Hepatocyte (in vitro differentiated cells): ENCODE measurements around the gene ZBTB21. TPM values are rescaled to one million over a fixed set of nuclear protein-coding genes. Genes with fewer than 3 reads are reported as not detected.

Source experiments
- DNase-seq: peaks from one replicate; pipeline ENCODE4 v3.0.0-alpha.2; 2016; ENCODE audit warnings: low spot score
- H2AFZ ChIP-seq: fragments of 200-600 bp; sonication (generic); 2 replicates; pipeline ENCODE4 v1.6.0; 2016; ENCODE audit warnings: antibody characterized with exemption, mild to moderate bottlenecking
- H3K27ac ChIP-seq: fragments of 200-600 bp; sonication (generic); 2 replicates; pipeline ENCODE4 v1.5.1; 2016; ENCODE audit warnings: mild to moderate bottlenecking
- H3K27me3 ChIP-seq: fragments of 200-600 bp; sonication (generic); 2 replicates; pipeline ENCODE4 v1.6.1; 2016
- H3K36me3 ChIP-seq: fragments of 200-600 bp; sonication (generic); replicated peaks from 2 replicates; pipeline ENCODE4 v1.5.1; 2016; ENCODE audit warnings: low read depth; ENCODE audit not compliant: insufficient read depth
- H3K4me1 ChIP-seq: fragments of 200-600 bp; sonication (generic); 2 replicates; pipeline ENCODE4 v1.5.1; 2016; ENCODE audit warnings: mild to moderate bottlenecking, moderate library complexity; ENCODE audit not compliant: insufficient read depth
- H3K4me2 ChIP-seq: fragments of 200-600 bp; sonication (generic); 2 replicates; pipeline ENCODE4 v1.6.0; 2016
- H3K4me3 ChIP-seq: fragments of 200-600 bp; sonication (generic); 2 replicates; pipeline ENCODE4 v1.5.1; 2016; ENCODE audit warnings: mild to moderate bottlenecking
- H3K79me2 ChIP-seq: fragments of 200-600 bp; sonication (generic); 2 replicates; pipeline ENCODE4 v1.6.0; 2017; ENCODE audit warnings: mild to moderate bottlenecking
- H3K9me2 ChIP-seq: fragments of 200-600 bp; sonication (generic); replicated peaks from 2 replicates; pipeline ENCODE4 v1.6.0; 2017; ENCODE audit warnings: mild to moderate bottlenecking; ENCODE audit not compliant: insufficient read depth
- H3K9me3 ChIP-seq: fragments of 200-600 bp; sonication (generic); 2 replicates; pipeline ENCODE4 v1.5.1; 2016; ENCODE audit warnings: low read depth, mild to moderate bottlenecking
- H4K20me1 ChIP-seq: fragments of 200-600 bp; sonication (generic); 2 replicates; pipeline ENCODE4 v1.6.0; 2016; ENCODE audit warnings: mild to moderate bottlenecking; ENCODE audit not compliant: insufficient read depth, poor library complexity, severe bottlenecking
- EZH2 ChIP-seq: fragments of 200-600 bp; sonication (generic); IDR thresholded peaks from 2 replicates; pipeline ENCODE4 v1.6.1; 2016; ENCODE audit warnings: antibody characterized with exemption, mild to moderate bottlenecking, borderline replicate concordance
- EZH2phosphoT487 ChIP-seq: fragments of 200-600 bp; sonication (generic); IDR thresholded peaks from one replicate; pipeline ENCODE4 v1.6.1; 2018; ENCODE audit warnings: antibody characterized with exemption, mild to moderate bottlenecking, low read depth, moderate library complexity; ENCODE audit not compliant: unreplicated experiment, severe bottlenecking
- WGBS: methylation state at CpG from one replicate; pipeline ENCODE4 v1.1.6; 2016; ENCODE audit warnings: low lambda C conversion rate; ENCODE audit errors: missing lambda C conversion rate; 5-methylcytosine and 5-hydroxymethylcytosine counted together
- polyA plus RNA-seq: library from polyadenylated mRNA; unstranded; fragments of >200 nt; fragmentation: Nextera tagmentation; extraction: Ambion mirVana; gene quantifications from 2 replicates; pipeline ENCODE4 v1.2.1, GENCODE V29; 2016
- total RNA-seq: library from RNA; depleted of rRNA; stranded (reverse); fragments of >200 nt; gene quantifications from 2 replicates; pipeline ENCODE4 v1.2.3, GENCODE V29; 2014
- TF ChIP-seq, protein P1 (sequence below): fragments of 200-600 bp; sonication (generic); IDR thresholded peaks from 2 replicates; pipeline ENCODE4 v1.5.1; 2016; ENCODE audit warnings: antibody characterized with exemption, mild to moderate bottlenecking; ENCODE audit not compliant: poor library complexity

Gene ZBTB21
- total and polyA plus RNA-seq, 2 experiments from 2014 or later, result 6.0 to 21.5 TPM

DNA sequence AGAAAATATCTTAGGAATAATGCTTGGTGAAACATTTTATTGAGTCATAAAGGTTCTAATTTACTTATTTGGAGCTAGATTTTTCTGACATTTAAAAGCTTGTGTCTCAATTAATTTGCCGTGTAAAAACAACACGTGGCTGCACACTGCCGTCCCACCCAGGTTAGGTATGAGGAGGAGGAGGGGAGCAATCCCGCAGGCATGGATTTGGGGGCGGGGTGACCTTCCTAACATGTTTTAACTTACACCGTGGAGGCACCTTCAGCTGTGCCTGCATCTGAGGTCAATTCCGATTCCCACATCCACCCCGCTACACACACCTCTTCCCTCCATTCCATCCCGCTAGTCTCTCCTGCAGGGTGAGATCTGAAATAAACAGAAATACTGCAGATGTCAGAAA is 32.5 kb upstream of the ZBTB21 start:
- no peak overlapping the region for H3K4me3 ChIP-seq
- no peak for DNase-seq
- no peaks in the 10 kb centered on the region for H3K36me3 ChIP-seq
- H3K4me1 ChIP-seq, result peaks cover 23% of the 10 kb centered on the region
- H3K79me2 ChIP-seq, result no peaks in the 10 kb centered on the region
- WGBS, result 75% methylated on average over 9 of the region's 9 CpGs
- H3K9me3 ChIP-seq, result no peaks in the 10 kb centered on the region
- no peaks in the 10 kb centered on the region for H3K27me3 ChIP-seq
- no peaks in the 10 kb centered on the region for H4K20me1 ChIP-seq
- no peak overlapping the region for H3K27ac ChIP-seq
- H2AFZ ChIP-seq, result no peak overlapping the region
- no peaks in the 10 kb centered on the region for H3K9me2 ChIP-seq
- TF ChIP-seq, protein P1, sequence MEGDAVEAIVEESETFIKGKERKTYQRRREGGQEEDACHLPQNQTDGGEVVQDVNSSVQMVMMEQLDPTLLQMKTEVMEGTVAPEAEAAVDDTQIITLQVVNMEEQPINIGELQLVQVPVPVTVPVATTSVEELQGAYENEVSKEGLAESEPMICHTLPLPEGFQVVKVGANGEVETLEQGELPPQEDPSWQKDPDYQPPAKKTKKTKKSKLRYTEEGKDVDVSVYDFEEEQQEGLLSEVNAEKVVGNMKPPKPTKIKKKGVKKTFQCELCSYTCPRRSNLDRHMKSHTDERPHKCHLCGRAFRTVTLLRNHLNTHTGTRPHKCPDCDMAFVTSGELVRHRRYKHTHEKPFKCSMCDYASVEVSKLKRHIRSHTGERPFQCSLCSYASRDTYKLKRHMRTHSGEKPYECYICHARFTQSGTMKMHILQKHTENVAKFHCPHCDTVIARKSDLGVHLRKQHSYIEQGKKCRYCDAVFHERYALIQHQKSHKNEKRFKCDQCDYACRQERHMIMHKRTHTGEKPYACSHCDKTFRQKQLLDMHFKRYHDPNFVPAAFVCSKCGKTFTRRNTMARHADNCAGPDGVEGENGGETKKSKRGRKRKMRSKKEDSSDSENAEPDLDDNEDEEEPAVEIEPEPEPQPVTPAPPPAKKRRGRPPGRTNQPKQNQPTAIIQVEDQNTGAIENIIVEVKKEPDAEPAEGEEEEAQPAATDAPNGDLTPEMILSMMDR, result no peak
- TF ChIP-seq EZH2 (no peak), EZH2phosphoT487 (no peak)
- H3K4me2 ChIP-seq, result no peak overlapping the region

DNA sequence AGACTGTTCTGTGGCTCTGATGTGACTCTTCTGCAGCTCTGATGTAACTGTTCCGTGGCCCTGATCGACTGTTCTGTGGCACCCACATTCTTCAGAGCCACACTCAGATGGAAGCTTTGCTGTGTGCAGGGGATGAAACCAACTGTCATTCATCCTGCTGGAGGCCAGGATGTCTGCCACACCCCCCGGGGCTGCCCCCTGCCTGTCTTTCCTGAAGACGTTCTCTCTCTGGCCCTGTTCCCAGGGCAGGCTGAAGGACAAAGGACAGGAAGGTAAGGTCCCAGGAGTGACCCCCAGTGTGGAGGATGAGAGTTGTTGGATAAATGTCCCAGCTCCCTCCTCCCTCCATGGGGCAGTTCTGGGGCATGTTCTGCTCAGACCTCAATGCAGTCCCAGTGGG is 31.6 kb upstream of the ZBTB21 start:
- Histone ChIP-seq H3K27ac (no peak overlapping the region), H3K9me3 (no peaks in the 10 kb centered on the region), H4K20me1 (no peaks in the 10 kb centered on the region), H3K9me2 (no peaks in the 10 kb centered on the region), H3K4me3 (no peak overlapping the region), H3K36me3 (no peaks in the 10 kb centered on the region), H3K4me2 (no peak overlapping the region), H3K4me1 (peaks cover 23% of the 10 kb centered on the region), H3K79me2 (no peaks in the 10 kb centered on the region), H3K27me3 (no peaks in the 10 kb centered on the region), H2AFZ (no peak overlapping the region)
- 75% methylated on average over 4 of the region's 4 CpGs for whole genome bisulfite sequencing
- TF ChIP-seq EZH2 (no peak), EZH2phosphoT487 (no peak)
- TF ChIP-seq, protein P1, result no peak
- DNase-seq, result no peak

DNA sequence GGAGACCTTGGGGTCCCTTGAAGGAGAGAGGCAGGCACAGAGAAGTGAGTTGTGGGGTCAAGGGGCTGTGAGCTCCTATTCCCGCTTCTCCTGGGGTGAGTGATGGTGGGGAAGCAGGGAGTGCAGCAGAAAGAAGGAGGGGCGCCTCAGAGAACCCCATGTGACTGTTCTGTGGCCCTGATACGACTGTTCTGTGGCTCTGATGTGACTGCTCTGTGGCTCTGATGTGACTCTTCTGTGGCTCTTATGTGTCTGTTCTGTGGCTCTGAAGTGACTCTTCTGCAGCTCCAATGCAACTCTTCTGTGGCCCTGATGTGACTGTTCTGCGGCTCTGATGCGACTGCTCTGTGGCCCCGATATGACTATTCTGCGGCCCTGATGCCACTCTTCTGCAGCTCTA is 31.1 kb upstream of the ZBTB21 start:
- Histone ChIP-seq H3K4me2 (no peak overlapping the region), H4K20me1 (no peaks in the 10 kb centered on the region), H3K4me3 (no peak overlapping the region), H2AFZ (no peak overlapping the region), H3K9me2 (no peaks in the 10 kb centered on the region), H3K79me2 (no peaks in the 10 kb centered on the region), H3K4me1 (peaks cover 23% of the 10 kb centered on the region), H3K27ac (peak overlapping the region; percentile 68), H3K27me3 (no peaks in the 10 kb centered on the region), H3K9me3 (no peaks in the 10 kb centered on the region), H3K36me3 (no peaks in the 10 kb centered on the region)
- no peak for DNase-seq
- TF ChIP-seq EZH2, result no peak
- TF ChIP-seq, protein P1, result no peak
- TF ChIP-seq EZH2phosphoT487, result no peak
- WGBS, result 94% methylated on average over 7 of the region's 7 CpGs
